Spleen (tissue), 11 donors: Measurements from ENCODE around the gene TTLL5. TPM values are rescaled to one million over a fixed set of nuclear protein-coding genes. Genes with fewer than 3 reads are reported as not detected.

Experiments used
- DNase-seq: peaks from one replicate; pipeline ENCODE4 v3.0.0-alpha.2; 2020
- H3K27ac ChIP-seq, 8 donors: fragments of 200-600 bp; sonication (generic) in 7 of 8; 1 replicate in 4 of 8; 2 replicates in 4 of 8; pipeline versions ENCODE4 v1.5.0 to v1.8.0; 2016 to 2021; ENCODE audit warnings: inconsistent platforms in 4 of 8, mild to moderate bottlenecking in 4 of 8, moderate library complexity in 1 of 8
- H3K27me3 ChIP-seq, 7 donors: fragments of 200-600 bp; sonication (generic) in 6 of 7; replicated peaks in 1 of 7; 1 replicate in 4 of 7; 2 replicates in 3 of 7; pipeline versions ENCODE4 v1.5.0 to v1.8.0; 2016 to 2021; ENCODE audit warnings: inconsistent platforms in 3 of 7, mild to moderate bottlenecking in 1 of 7
- H3K36me3 ChIP-seq, 6 donors: fragments of 200-600 bp; sonication (generic) in 5 of 6; 1 replicate in 4 of 6; 2 replicates in 2 of 6; pipeline versions ENCODE4 v1.5.0 to v1.8.0; 2016 to 2021; ENCODE audit warnings: inconsistent platforms in 2 of 6
- H3K4me1 ChIP-seq, 6 donors: fragments of 200-600 bp; sonication (generic) in 5 of 6; 1 replicate in 3 of 6; 2 replicates in 3 of 6; pipeline versions ENCODE4 v1.5.0 to v1.8.0; 2016 to 2021; ENCODE audit warnings: inconsistent platforms in 3 of 6
- H3K4me3 ChIP-seq, 8 donors: fragments of 200-600 bp; sonication (generic) in 7 of 8; 1 replicate in 4 of 8; 2 replicates in 4 of 8; pipeline versions ENCODE4 v1.5.0 to v1.8.0; 2016 to 2021; ENCODE audit warnings: inconsistent platforms in 4 of 8, mild to moderate bottlenecking in 4 of 8, moderate library complexity in 2 of 8
- H3K9me3 ChIP-seq, 8 donors: fragments of 200-600 bp; sonication (generic) in 7 of 8; 1 replicate in 4 of 8; 2 replicates in 4 of 8; pipeline versions ENCODE4 v1.5.0 to v1.8.0; 2016 to 2021; ENCODE audit warnings: inconsistent platforms in 4 of 8
- CTCF ChIP-seq, 11 experiments: fragments of 200-600 bp in 7 of 11; fragments of 450-650 bp in 4 of 11; sonication (generic) in 4 of 11; IDR thresholded peaks in 8 of 11; conservative IDR thresholded peaks in 3 of 11; 1 replicate in 7 of 11; 2 replicates in 4 of 11; pipeline versions ENCODE4 v1.4.0 to v1.8.0; 2016 to 2021; ENCODE audit warnings: antibody characterized with exemption in 11 of 11, inconsistent platforms in 4 of 11, mild to moderate bottlenecking in 1 of 11
- POLR2A ChIP-seq, 3 donors: fragments of 450-650 bp; IDR thresholded peaks; one replicate each; pipeline ENCODE4 v1.5.1; 2017; ENCODE audit warnings: antibody characterized with exemption in 3 of 3, mild to moderate bottlenecking in 1 of 3
- POLR2AphosphoS5 ChIP-seq, 3 donors: sonication (generic); formaldehyde crosslinking; IDR thresholded peaks; one replicate each; pipeline ENCODE4 v1.5.1; 2017; ENCODE audit warnings: antibody characterized with exemption in 3 of 3
- WGBS, 5 donors: extraction: QIAGEN DNeasy Blood & Tissue Kit in 3 of 5; methylation state at CpG; one replicate each; pipeline versions ENCODE4 v1.1.5 to v1.1.7; 2013 to 2018; 5-methylcytosine and 5-hydroxymethylcytosine counted together
- intact Hi-C: fragments of 100-400 bp; cut with DNase I; formaldehyde crosslinking; loops from one replicate; pipeline ENCODE4 v1.15.0; 2023; ENCODE audit warnings: low total_unique reads
- polyA plus RNA-seq, 3 donors: library from polyadenylated mRNA; stranded (reverse); fragments of 200-250 nt; gene quantifications; one replicate each; pipeline ENCODE4 v1.2.1, GENCODE V29; 2013
- total RNA-seq, 7 donors: library from RNA; depleted of rRNA in 3 of 7; stranded (reverse); fragments of >200 nt in 3 of 7; fragmentation: NEBNext Ultra II Directional in 4 of 7; extraction: Animal tissue kit (Norgen Biotek cat#: 25700) in 4 of 7; gene quantifications; one replicate each; pipeline versions ENCODE4 v1.1.0 to v1.2.1, GENCODE V29; 2016 to 2021
- donor health status: healthy with polysubstance abuse.
- donor health status: DM: no; HTN: no; CAD: no; lungs with moderate emphysema.
- donor health status: DM: no; HTN: no; CAD: no.
- donor health status: Bipolar disorder and iron deficiency.
- donor health status: healthy.
- donor health status: DM: no; HTN: no; CAD: no.
- donor health status: DM: yes; HTN: yes; CAD: no.

TTLL5 gene
- total and polyA plus RNA-seq, 10 donors = 4.5 to 44.1 (median 31.6) TPM

- DNase-seq = no peak
- Histone ChIP-seq H3K27ac (no peak overlapping the region), H3K4me1 (peaks cover 0 to 23% (median 9%) of the 10 kb centered on the region in 6 donors), H3K9me3 (no peaks in the 10 kb centered on the region), H3K36me3 (peaks cover 0 to 23% (median 0%) of the 10 kb centered on the region in 6 donors), H3K27me3 (no peaks in the 10 kb centered on the region), H3K4me3 (no peak overlapping the region)
- intact Hi-C loops = loop anchor here (2.0 kb wide), 1 partner anchor 75 kb away; no protein-coding TSS in a partner anchor
- WGBS, 5 donors = 92 to 99% (median 97%) methylated on average over 4 of the region's 4 CpGs
- TF ChIP-seq POLR2AphosphoS5 (IDR thresholded peaks at IDR 0.05) (no peak), POLR2A (IDR thresholded peaks at IDR 0.05) (no peak), CTCF (IDR thresholded peaks at IDR 0.05 in 8 of 11, conservative IDR thresholded peaks at IDR 0.05 in 3 of 11) (no peak)
Measured at GRCh38 chr14:75907756-75908359, 246.8 kb downstream of the TTLL5 start.

DNA sequence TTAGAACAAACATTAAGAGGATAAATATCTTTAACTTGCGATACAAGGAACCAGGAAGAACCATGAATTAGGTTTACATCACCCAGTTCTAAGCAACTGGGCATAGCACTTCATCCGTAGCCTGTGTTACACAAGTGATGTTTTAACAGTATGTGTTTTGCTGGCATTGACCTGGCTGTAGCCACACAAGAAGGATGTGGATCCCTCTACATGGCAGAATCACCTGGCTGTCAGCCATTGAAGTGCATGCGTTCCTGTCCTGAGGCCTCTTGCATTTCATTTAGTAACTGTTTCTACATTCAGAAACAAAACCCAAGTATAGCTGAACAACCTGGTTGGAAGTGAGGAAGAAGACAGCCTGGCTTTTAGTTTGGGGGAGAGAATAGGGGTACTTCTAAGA lies 248.6 kb downstream of the TTLL5 start:
- no peak for DNase-seq
- Histone ChIP-seq H3K4me3 (no peak overlapping the region), H3K4me1 (peaks cover 0 to 23% (median 9%) of the 10 kb centered on the region in 6 donors), H3K27me3 (no peaks in the 10 kb centered on the region), H3K9me3 (no peaks in the 10 kb centered on the region), H3K36me3 (peaks cover 0 to 23% (median 0%) of the 10 kb centered on the region in 6 donors), H3K27ac (no peak overlapping the region)
- TF ChIP-seq CTCF (IDR thresholded peaks at IDR 0.05 in 8 of 11, conservative IDR thresholded peaks at IDR 0.05 in 3 of 11) = no peak
- no peak for TF ChIP-seq POLR2AphosphoS5 (IDR thresholded peaks at IDR 0.05)
- no peak for TF ChIP-seq POLR2A (IDR thresholded peaks at IDR 0.05)
- intact Hi-C loops = no loop called here
- 88 to 95% (median 94%) methylated on average over 3 of the region's 3 CpGs for WGBS, 5 donors

- H3K4me3 ChIP-seq = no peak overlapping the region
- no peaks in the 10 kb centered on the region for H3K27me3 ChIP-seq
- peaks cover 0 to 20% (median 8%) of the 10 kb centered on the region in 6 donors for H3K4me1 ChIP-seq
- H3K27ac ChIP-seq = no peak overlapping the region
- no peak for TF ChIP-seq CTCF (IDR thresholded peaks at IDR 0.05 in 8 of 11, conservative IDR thresholded peaks at IDR 0.05 in 3 of 11)
- no peak for TF ChIP-seq POLR2AphosphoS5 (IDR thresholded peaks at IDR 0.05)
- no peak for TF ChIP-seq POLR2A (IDR thresholded peaks at IDR 0.05)
- 85 to 98% (median 94%) methylated on average over 2 of the region's 2 CpGs for WGBS, 5 donors
- DNase-seq = no peak
- intact Hi-C loops = no loop called here
- H3K9me3 ChIP-seq = no peaks in the 10 kb centered on the region
- H3K36me3 ChIP-seq = peaks cover 0 to 23% (median 0%) of the 10 kb centered on the region in 6 donors
Measured at GRCh38 chr14:75910048-75910447, 249.0 kb downstream of the TTLL5 start.

- TF ChIP-seq POLR2A (IDR thresholded peaks at IDR 0.05) (no peak), POLR2AphosphoS5 (IDR thresholded peaks at IDR 0.05) (no peak), CTCF (IDR thresholded peaks at IDR 0.05 in 8 of 11, conservative IDR thresholded peaks at IDR 0.05 in 3 of 11) (no peak)
- H3K9me3 ChIP-seq = no peaks in the 10 kb centered on the region
- no peak overlapping the region for H3K27ac ChIP-seq
- no peaks in the 10 kb centered on the region for H3K27me3 ChIP-seq
- no peak for DNase-seq
- H3K4me1 ChIP-seq = peaks cover 0 to 2% (median under 1%) of the 10 kb centered on the region in 6 donors
- H3K4me3 ChIP-seq = no peak overlapping the region
- WGBS, 5 donors = 84 to 89% (median 87%) methylated on average over 7 of the region's 7 CpGs
- peaks cover 0 to 34% (median 0%) of the 10 kb centered on the region in 6 donors for H3K36me3 ChIP-seq
- intact Hi-C loops = no loop called here
Measured at GRCh38 chr14:75911883-75912282, 250.8 kb downstream of the TTLL5 start.
